IMR-90 (cell line): ENCODE measurements around the gene TMEM144. TPM values are rescaled to one million over a fixed set of nuclear protein-coding genes. Genes with fewer than 3 reads are reported as not detected.

Experiments
- ATAC-seq: fragments of 200-7000 bp; cut with Tn5 transposase; 2 replicates; pipeline ENCODE4 v1.9.1; 2020; ENCODE audit warnings: low read depth, mild to moderate bottlenecking, moderate library complexity
- BruUV-seq: library from RNA; stranded (reverse); fragments of 400-500 nt; replicated peaks from 2 replicates; lab custom pipeline; 2021; lab: Mats Ljungman, UMichigan
- CTCF ChIA-PET: fragments of 300-600 bp; formaldehyde crosslinking; extraction: SDS; loops from one replicate; lab custom pipeline; 2021; ENCODE audit warnings: antibody characterized with exemption; lab: Yijun Ruan, JAX
- POLR2A ChIA-PET: fragments of 300-600 bp; sonication (Branson Sonifier 250); formaldehyde crosslinking; loops from one replicate; lab custom pipeline; 2022; ENCODE audit warnings: antibody characterized with exemption; ENCODE audit not compliant: unreplicated experiment; lab: Charles Lee
- DNase-seq: peaks from one replicate; pipeline ENCODE4 v3.0.0; 2013
- H2AFZ ChIP-seq: replicated peaks from 2 replicates; pipeline ENCODE3; 2013; ENCODE audit warnings: low read length, mild to moderate bottlenecking; ENCODE audit not compliant: poor library complexity
- H2AK5ac ChIP-seq: 2 replicates; pipeline ENCODE4 v1.6.1; 2013; ENCODE audit warnings: low read depth, low read length, inconsistent platforms
- H2AK9ac ChIP-seq: replicated peaks from 2 replicates; pipeline ENCODE3; 2013; ENCODE audit warnings: mild to moderate bottlenecking, low read depth, low read length, moderate library complexity; ENCODE audit not compliant: poor library complexity
- H2BK120ac ChIP-seq: 2 replicates; pipeline ENCODE4 v1.6.1; 2013; ENCODE audit warnings: low read depth, low read length, inconsistent platforms
- H2BK15ac ChIP-seq: 3 replicates; pipeline ENCODE4 v1.6.1; 2013; ENCODE audit warnings: low read depth, low read length, inconsistent platforms
- H2BK20ac ChIP-seq: 2 replicates; pipeline ENCODE4 v1.6.1; 2013; ENCODE audit warnings: low read depth, mild to moderate bottlenecking, inconsistent platforms, low read length, moderate library complexity
- H2BK5ac ChIP-seq: 2 replicates; pipeline ENCODE4 v1.6.1; 2013; ENCODE audit warnings: mild to moderate bottlenecking, low read depth, low read length, inconsistent platforms; ENCODE audit not compliant: poor library complexity, severe bottlenecking
- H3K14ac ChIP-seq: replicated peaks from 2 replicates; pipeline ENCODE4 v1.6.1; 2013; ENCODE audit warnings: low read depth, low read length, inconsistent platforms
- H3K18ac ChIP-seq: 2 replicates; pipeline ENCODE4 v1.6.1; 2013; ENCODE audit warnings: low read depth, low read length, control low read depth
- H3K23ac ChIP-seq: 2 replicates; pipeline ENCODE4 v1.6.1; 2013; ENCODE audit warnings: low read depth, low read length, inconsistent platforms
- H3K27ac ChIP-seq: 2 replicates; pipeline ENCODE4 v1.5.1; 2013; ENCODE audit warnings: mild to moderate bottlenecking, control low read depth, low read length; ENCODE audit not compliant: insufficient read depth
- H3K27me3 ChIP-seq: 2 replicates; pipeline ENCODE4 v1.6.1; 2013; ENCODE audit warnings: low read length; ENCODE audit not compliant: control insufficient read depth, insufficient read depth
- H3K36me3 ChIP-seq: 2 replicates; pipeline ENCODE4 v1.6.1; 2013; ENCODE audit warnings: low read length, mixed read lengths; ENCODE audit not compliant: control insufficient read depth, insufficient read depth
- H3K4ac ChIP-seq: 2 replicates; pipeline ENCODE4 v1.6.1; 2013; ENCODE audit warnings: low read depth, low read length, inconsistent platforms
- H3K4me1 ChIP-seq: 2 replicates; pipeline ENCODE4 v1.6.1; 2013; ENCODE audit warnings: low read length, mixed read lengths; ENCODE audit not compliant: control insufficient read depth, insufficient read depth
- H3K4me2 ChIP-seq: 2 replicates; pipeline ENCODE4 v1.6.1; 2013; ENCODE audit warnings: low read depth, mild to moderate bottlenecking, control low read depth, low read length, moderate library complexity
- H3K4me3 ChIP-seq: 2 replicates; pipeline ENCODE4 v1.5.1; 2013; ENCODE audit warnings: low read depth, mild to moderate bottlenecking, control low read depth, low read length, moderate library complexity; ENCODE audit not compliant: insufficient read depth
- H3K56ac ChIP-seq: 2 replicates; pipeline ENCODE4 v1.6.1; 2013; ENCODE audit warnings: low read length, inconsistent platforms; ENCODE audit not compliant: insufficient read depth; ENCODE audit errors: extremely low read depth
- H3K79me1 ChIP-seq, 2 experiments: 2 replicates each; pipeline ENCODE4 v1.6.1; 2013; ENCODE audit warnings: low read length in 2 of 2, inconsistent platforms in 1 of 2, low read depth in 1 of 2
- H3K9ac ChIP-seq: 2 replicates; pipeline ENCODE4 v1.6.1; 2013; ENCODE audit warnings: low read depth, low read length, control low read depth
- H3K9me1 ChIP-seq: 2 replicates; pipeline ENCODE4 v1.6.1; 2013; ENCODE audit warnings: low read length, inconsistent platforms; ENCODE audit not compliant: insufficient read depth
- H3K9me3 ChIP-seq: 2 replicates; pipeline ENCODE4 v1.6.1; 2013; ENCODE audit warnings: low read length; ENCODE audit not compliant: control insufficient read depth, insufficient read depth
- H4K20me1 ChIP-seq: 2 replicates; pipeline ENCODE4 v1.6.1; 2013; ENCODE audit warnings: low read length, inconsistent platforms; ENCODE audit not compliant: insufficient read depth
- H4K5ac ChIP-seq: 2 replicates; pipeline ENCODE4 v1.6.1; 2013; ENCODE audit warnings: mild to moderate bottlenecking, low read depth, low read length, control low read depth
- H4K8ac ChIP-seq, 2 experiments: 2 replicates each; pipeline ENCODE4 v1.6.1; 2013; ENCODE audit warnings: low read depth in 2 of 2, low read length in 2 of 2, control low read depth in 1 of 2, inconsistent platforms in 1 of 2
- H4K91ac ChIP-seq: 2 replicates; pipeline ENCODE4 v1.6.1; 2013; ENCODE audit warnings: low read depth, low read length, inconsistent platforms; ENCODE audit not compliant: insufficient read depth
- BHLHE40 ChIP-seq: fragments of 150-350 bp; IDR thresholded peaks from 2 replicates; pipeline ENCODE4 v1.6.1; 2016; ENCODE audit warnings: mild to moderate bottlenecking, low read depth, low read length
- CEBPB ChIP-seq: IDR thresholded peaks from 2 replicates; pipeline ENCODE4 v1.6.1; 2012; ENCODE audit warnings: low read depth, low read length, improper control_type of control experiment
- CHD1 ChIP-seq: IDR thresholded peaks from 2 replicates; pipeline ENCODE4 v1.6.1; 2012; ENCODE audit warnings: low read depth, low read length, improper control_type of control experiment
- FOS ChIP-seq: fragments of 150-350 bp; IDR thresholded peaks from 2 replicates; pipeline ENCODE4 v1.6.1; 2016; ENCODE audit warnings: low read depth, low read length
- MAFK ChIP-seq: IDR thresholded peaks from 2 replicates; pipeline ENCODE4 v1.6.1; 2012; ENCODE audit warnings: low read depth, low read length, improper control_type of control experiment
- MAZ ChIP-seq: IDR thresholded peaks from 2 replicates; pipeline ENCODE4 v1.6.1; 2012; ENCODE audit warnings: low read depth, mild to moderate bottlenecking, low read length, improper control_type of control experiment, moderate library complexity, borderline replicate concordance
- MXI1 ChIP-seq: IDR thresholded peaks from 2 replicates; pipeline ENCODE4 v1.6.1; 2012; ENCODE audit warnings: low read depth, mild to moderate bottlenecking, low read length, moderate library complexity, borderline replicate concordance
- NFE2L2 ChIP-seq: fragments of 150-350 bp; IDR thresholded peaks from 2 replicates; pipeline ENCODE4 v1.6.1; 2016; ENCODE audit warnings: low read depth, mild to moderate bottlenecking, low read length
- POLR2A ChIP-seq: IDR thresholded peaks from 2 replicates; pipeline ENCODE4 v1.6.1; 2012; ENCODE audit warnings: mild to moderate bottlenecking, low read depth, low read length
- RAD21 ChIP-seq: IDR thresholded peaks from 2 replicates; pipeline ENCODE4 v1.6.1; 2012; ENCODE audit warnings: low read length, improper control_type of control experiment
- RCOR1 ChIP-seq: IDR thresholded peaks from 2 replicates; pipeline ENCODE4 v1.6.1; 2012; ENCODE audit warnings: mild to moderate bottlenecking, low read length, improper control_type of control experiment; ENCODE audit not compliant: insufficient replicate concordance
- RFX5 ChIP-seq: IDR thresholded peaks from 2 replicates; pipeline ENCODE4 v1.8.0; 2012; ENCODE audit warnings: low read depth, mild to moderate bottlenecking, low read length, moderate library complexity
- SMC3 ChIP-seq: fragments of 150-350 bp; IDR thresholded peaks from 2 replicates; pipeline ENCODE4 v1.6.1; 2016; ENCODE audit warnings: low read depth, mild to moderate bottlenecking, antibody characterized with exemption, low read length, moderate library complexity
- WGBS, 2 experiments: methylation state at CpG; one replicate each; pipeline versions ENCODE4 v1.1.5 to v1.1.7; 2013; ENCODE audit warnings: missing lambda C conversion rate in 2 of 2; ENCODE audit not compliant: insufficient read length in 1 of 2; ENCODE audit errors: extremely low coverage in 2 of 2; 5-methylcytosine and 5-hydroxymethylcytosine counted together
- dilution Hi-C: fragments of 300-500 bp; cut with HindIII; formaldehyde crosslinking; loops from one replicate; pipeline ENCODE4 v1.14.3; 2018; ENCODE audit warnings: low sequenced_read_pairs; ENCODE audit not compliant: unreplicated experiment
- in situ Hi-C: fragments of 300-500 bp; cut with MboI; formaldehyde crosslinking; loops from 3 replicates; pipeline ENCODE4 v1.14.3; 2019; ENCODE audit warnings: low sequenced_read_pairs, inconsistent platforms, mixed read lengths
- intact Hi-C: fragments of 100-400 bp; cut with micrococcal nuclease; formaldehyde crosslinking; loops from 2 replicates; pipeline ENCODE4 v1.10.0; 2022
- polyA plus RNA-seq, 3 experiments: library from polyadenylated mRNA; depleted of rRNA; stranded (reverse); fragments of >200 nt; gene quantifications; 2 replicates each; pipeline ENCODE4 v1.2.3, GENCODE V29; 2012; ENCODE audit warnings: low replicate concordance in 1 of 3
- total RNA-seq: library from RNA; depleted of rRNA; stranded (reverse); fragments of >200 nt; gene quantifications from 2 replicates; pipeline ENCODE4 v1.2.3, GENCODE V29; 2012
- TF ChIP-seq, protein P1 (sequence below): conservative IDR thresholded peaks from 2 replicates; pipeline ENCODE4 v1.5.1; 2012; ENCODE audit warnings: mild to moderate bottlenecking, low read depth, low read length, improper control_type of control experiment
- TF ChIP-seq, protein P2 (sequence below): fragments of 150-350 bp; IDR thresholded peaks from 2 replicates; pipeline ENCODE4 v1.6.1; 2017; ENCODE audit warnings: mild to moderate bottlenecking, antibody characterized with exemption, low read length, low read depth
- TF ChIP-seq, protein P3 (sequence below): fragments of 150-350 bp; IDR thresholded peaks from 2 replicates; pipeline ENCODE4 v1.6.1; 2016; ENCODE audit warnings: low read depth, mild to moderate bottlenecking, low read length, moderate library complexity, borderline replicate concordance

TMEM144 gene
- total and polyA plus RNA-seq, 2 of the 4 experiments (the other 2 are of a cell fraction): 0.58 to 2.2 TPM

DNA sequence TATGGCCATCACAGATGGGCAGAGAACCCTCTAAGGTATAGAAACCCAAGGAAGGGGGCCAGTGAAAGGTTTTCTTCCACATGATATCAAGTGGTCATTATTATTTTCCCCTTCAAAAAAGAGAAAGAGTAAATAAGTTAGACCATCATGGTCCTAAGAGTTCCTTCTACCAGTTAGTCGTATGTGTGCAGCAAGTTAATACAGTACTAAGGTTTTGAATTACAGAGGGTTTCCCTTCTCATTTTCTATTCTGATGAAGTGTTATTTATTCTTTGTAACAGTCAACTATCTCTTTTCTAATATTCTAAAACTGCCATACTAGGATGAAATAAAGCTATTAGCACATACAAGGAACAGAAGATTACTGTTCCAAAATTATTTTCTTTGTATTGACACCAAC lies 94.4 kb downstream of the TMEM144 start:
- no peak overlapping the region for H2BK120ac ChIP-seq
- H3K56ac ChIP-seq: no peak overlapping the region
- CTCF ChIA-PET: no interaction called here
- no peak for ATAC-seq
- intact Hi-C loops: loop anchor here (10.0 kb wide), 1 partner anchor 1650 kb away; no protein-coding TSS in a partner anchor
- H2AK9ac ChIP-seq: no peak overlapping the region
- WGBS, 2 experiments: no CpG with 5 or more reads among the region's 1 CpG
- H4K91ac ChIP-seq: no peak overlapping the region
- H2AFZ ChIP-seq: no peak overlapping the region
- H2AK5ac ChIP-seq: no peak overlapping the region
- H3K4me1 ChIP-seq: peaks cover 2% of the 10 kb centered on the region; the same call in 1 of the 2 replicates
- no peak overlapping the region for H3K27ac ChIP-seq
- H3K18ac ChIP-seq: no peak overlapping the region
- H3K4me2 ChIP-seq: no peak overlapping the region
- H3K4me3 ChIP-seq: no peak overlapping the region
- no peak overlapping the region for H2BK5ac ChIP-seq
- POLR2A ChIA-PET: no interaction called here
- H4K8ac ChIP-seq: no peak overlapping the region
- TF ChIP-seq CEBPB (no peak), RCOR1 (no peak), POLR2A (no peak), MAFK (no peak), MXI1 (no peak), FOS (no peak), RAD21 (no peak), CHD1 (no peak), SMC3 (no peak), MAZ (no peak), RFX5 (no peak), NFE2L2 (no peak), BHLHE40 (no peak)
- TF ChIP-seq, protein P1, sequence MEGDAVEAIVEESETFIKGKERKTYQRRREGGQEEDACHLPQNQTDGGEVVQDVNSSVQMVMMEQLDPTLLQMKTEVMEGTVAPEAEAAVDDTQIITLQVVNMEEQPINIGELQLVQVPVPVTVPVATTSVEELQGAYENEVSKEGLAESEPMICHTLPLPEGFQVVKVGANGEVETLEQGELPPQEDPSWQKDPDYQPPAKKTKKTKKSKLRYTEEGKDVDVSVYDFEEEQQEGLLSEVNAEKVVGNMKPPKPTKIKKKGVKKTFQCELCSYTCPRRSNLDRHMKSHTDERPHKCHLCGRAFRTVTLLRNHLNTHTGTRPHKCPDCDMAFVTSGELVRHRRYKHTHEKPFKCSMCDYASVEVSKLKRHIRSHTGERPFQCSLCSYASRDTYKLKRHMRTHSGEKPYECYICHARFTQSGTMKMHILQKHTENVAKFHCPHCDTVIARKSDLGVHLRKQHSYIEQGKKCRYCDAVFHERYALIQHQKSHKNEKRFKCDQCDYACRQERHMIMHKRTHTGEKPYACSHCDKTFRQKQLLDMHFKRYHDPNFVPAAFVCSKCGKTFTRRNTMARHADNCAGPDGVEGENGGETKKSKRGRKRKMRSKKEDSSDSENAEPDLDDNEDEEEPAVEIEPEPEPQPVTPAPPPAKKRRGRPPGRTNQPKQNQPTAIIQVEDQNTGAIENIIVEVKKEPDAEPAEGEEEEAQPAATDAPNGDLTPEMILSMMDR: no peak
- TF ChIP-seq, protein P2, sequence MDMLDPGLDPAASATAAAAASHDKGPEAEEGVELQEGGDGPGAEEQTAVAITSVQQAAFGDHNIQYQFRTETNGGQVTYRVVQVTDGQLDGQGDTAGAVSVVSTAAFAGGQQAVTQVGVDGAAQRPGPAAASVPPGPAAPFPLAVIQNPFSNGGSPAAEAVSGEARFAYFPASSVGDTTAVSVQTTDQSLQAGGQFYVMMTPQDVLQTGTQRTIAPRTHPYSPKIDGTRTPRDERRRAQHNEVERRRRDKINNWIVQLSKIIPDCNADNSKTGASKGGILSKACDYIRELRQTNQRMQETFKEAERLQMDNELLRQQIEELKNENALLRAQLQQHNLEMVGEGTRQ: no peak
- TF ChIP-seq, protein P3, sequence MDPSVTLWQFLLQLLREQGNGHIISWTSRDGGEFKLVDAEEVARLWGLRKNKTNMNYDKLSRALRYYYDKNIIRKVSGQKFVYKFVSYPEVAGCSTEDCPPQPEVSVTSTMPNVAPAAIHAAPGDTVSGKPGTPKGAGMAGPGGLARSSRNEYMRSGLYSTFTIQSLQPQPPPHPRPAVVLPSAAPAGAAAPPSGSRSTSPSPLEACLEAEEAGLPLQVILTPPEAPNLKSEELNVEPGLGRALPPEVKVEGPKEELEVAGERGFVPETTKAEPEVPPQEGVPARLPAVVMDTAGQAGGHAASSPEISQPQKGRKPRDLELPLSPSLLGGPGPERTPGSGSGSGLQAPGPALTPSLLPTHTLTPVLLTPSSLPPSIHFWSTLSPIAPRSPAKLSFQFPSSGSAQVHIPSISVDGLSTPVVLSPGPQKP: no peak
- H4K5ac ChIP-seq: no peak overlapping the region
- no peaks in the 10 kb centered on the region for H3K79me1 ChIP-seq
- H3K9ac ChIP-seq: no peak overlapping the region
- no peaks in the 10 kb centered on the region for H3K27me3 ChIP-seq
- H3K4ac ChIP-seq: no peak overlapping the region
- H4K20me1 ChIP-seq: no peaks in the 10 kb centered on the region
- H2BK15ac ChIP-seq: no peak overlapping the region
- no TSS peak for BruUV-seq
- no peaks in the 10 kb centered on the region for H3K9me3 ChIP-seq
- H3K36me3 ChIP-seq: no peaks in the 10 kb centered on the region
- no peak overlapping the region for H3K14ac ChIP-seq
- no peak overlapping the region for H2BK20ac ChIP-seq
- H3K9me1 ChIP-seq: no peaks in the 10 kb centered on the region
- dilution Hi-C loops: no loop called here
- no peak overlapping the region for H3K23ac ChIP-seq
- in situ Hi-C loops: no loop called here
- no peak for DNase-seq
